HG02623 (cell line): ENCODE measurements around the gene WRAP73.

Experiments used
- ATAC-seq: cut with Tn5 transposase; IDR thresholded peaks from one replicate; pipeline ENCODE4 v1.9.1; 2021; ENCODE audit warnings: moderate library complexity; ENCODE audit not compliant: unreplicated experiment

The WRAP73 gene

GRCh38 chr1:3650248-3651025 lies 534 bp upstream of the WRAP73 start:
- ATAC-seq = no peak

GRCh38 chr1:3646596-3646995 lies 3.3 kb downstream of the WRAP73 start:
- ATAC-seq = no peak

- ATAC-seq = no peak
Measured at GRCh38 chr1:3645666-3646355, 4.1 kb downstream of the WRAP73 start.

- no peak for ATAC-seq
Measured at GRCh38 chr1:3645247-3645646, 4.7 kb downstream of the WRAP73 start.

GRCh38 chr1:3644273-3644672 lies 5.6 kb downstream of the WRAP73 start:
- no peak for ATAC-seq

GRCh38 chr1:3642919-3643675 lies 6.8 kb downstream of the WRAP73 start:
- ATAC-seq = no peak

GRCh38 chr1:3641816-3642215 lies 8.1 kb downstream of the WRAP73 start:
- ATAC-seq = no peak

- no peak for ATAC-seq
Measured at GRCh38 chr1:3641046-3641760, 8.7 kb downstream of the WRAP73 start.

GRCh38 chr1:3640121-3640837 lies 9.6 kb downstream of the WRAP73 start:
- ATAC-seq = no peak

- no peak for ATAC-seq
Measured at GRCh38 chr1:3639397-3639911, 10.4 kb downstream of the WRAP73 start.

GRCh38 chr1:3638676-3639075 lies 11.2 kb downstream of the WRAP73 start:
- no peak for ATAC-seq

- ATAC-seq = no peak
Measured at GRCh38 chr1:3638027-3638426, 11.9 kb downstream of the WRAP73 start.

- ATAC-seq = no peak
Measured at GRCh38 chr1:3636531-3636930, 13.4 kb downstream of the WRAP73 start.

- no peak for ATAC-seq
Measured at GRCh38 chr1:3636080-3636479, 13.8 kb downstream of the WRAP73 start.

GRCh38 chr1:3634059-3634800 lies 15.7 kb downstream of the WRAP73 start:
- no peak for ATAC-seq

GRCh38 chr1:3633344-3634058 lies 16.4 kb downstream of the WRAP73 start:
- ATAC-seq = no peak

GRCh38 chr1:3632716-3633343 lies 17.1 kb downstream of the WRAP73 start:
- no peak for ATAC-seq

GRCh38 chr1:3632298-3632697 lies 17.6 kb downstream of the WRAP73 start:
- no peak for ATAC-seq
